Activated naive CD4-positive, alpha-beta T cell treated with Interleukin-2 at 50 U/mL for 16 hours (primary cell): Measurements from ENCODE around the gene HSPA6.
"Not testable (repeated sequence)": the region's sequence is repeated elsewhere in the genome, so short reads cannot be mapped to it uniquely, and the experiment has no call there.

ENCODE experiments used
- DNase-seq: peaks from one replicate; pipeline ENCODE4 v3.0.0-alpha.2; 2020

Gene HSPA6

DNA sequence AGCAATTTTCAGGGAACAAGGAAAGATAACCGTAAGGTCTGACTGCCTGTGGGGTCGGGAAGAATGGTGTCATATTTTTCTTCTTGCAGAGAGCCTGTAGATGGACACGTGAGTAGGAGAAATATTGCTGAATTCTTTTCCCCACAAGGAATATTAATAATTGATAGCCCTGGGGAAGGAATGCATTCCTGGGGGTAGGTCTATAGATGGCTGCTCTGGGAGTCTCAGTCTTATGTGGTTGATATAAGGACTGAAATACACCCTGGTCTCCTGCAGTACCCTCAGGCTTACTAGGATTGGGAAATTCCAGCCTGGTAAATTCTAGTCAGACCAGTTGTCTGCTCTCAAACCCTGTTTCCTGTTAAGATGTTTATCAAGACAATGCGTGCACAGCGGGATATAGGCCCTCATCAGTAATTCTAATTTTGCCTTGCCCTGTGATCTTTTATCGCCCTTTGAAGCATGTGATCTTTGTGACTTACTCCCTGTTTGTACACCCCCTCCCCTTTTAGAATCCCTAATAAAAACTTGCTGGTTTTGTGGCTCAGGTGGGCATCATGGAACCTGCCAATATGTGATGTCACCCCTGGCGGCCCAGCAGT, 12.8 kb downstream of the HSPA6 start:
- not testable (repeated sequence) for DNase-seq

DNA sequence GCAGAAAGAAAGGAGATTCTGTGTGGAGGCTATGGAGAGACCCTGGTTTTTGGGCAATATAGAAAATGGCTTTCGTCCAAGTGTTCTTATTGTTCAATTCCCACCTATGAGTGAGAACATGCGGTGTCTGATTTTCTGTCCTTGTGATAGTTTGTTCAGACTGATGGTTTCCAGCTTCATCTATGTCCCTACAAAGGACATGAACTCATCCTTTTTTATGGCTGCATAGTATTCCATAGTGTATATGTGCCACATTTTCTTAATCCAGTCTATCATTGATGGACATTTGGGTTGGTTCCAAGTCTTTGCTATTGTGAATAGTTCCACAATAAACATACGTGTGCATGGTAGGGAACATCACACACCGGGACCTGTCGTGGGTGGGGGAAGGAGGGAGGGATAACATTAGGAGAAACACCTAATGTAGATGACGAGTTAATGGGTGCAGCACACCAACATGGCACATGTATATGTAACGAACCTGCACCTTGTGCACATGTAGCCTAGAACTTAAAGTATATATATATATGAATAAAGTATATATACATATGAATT, 14.7 kb downstream of the HSPA6 start:
- not testable (repeated sequence) for DNase-seq

DNA sequence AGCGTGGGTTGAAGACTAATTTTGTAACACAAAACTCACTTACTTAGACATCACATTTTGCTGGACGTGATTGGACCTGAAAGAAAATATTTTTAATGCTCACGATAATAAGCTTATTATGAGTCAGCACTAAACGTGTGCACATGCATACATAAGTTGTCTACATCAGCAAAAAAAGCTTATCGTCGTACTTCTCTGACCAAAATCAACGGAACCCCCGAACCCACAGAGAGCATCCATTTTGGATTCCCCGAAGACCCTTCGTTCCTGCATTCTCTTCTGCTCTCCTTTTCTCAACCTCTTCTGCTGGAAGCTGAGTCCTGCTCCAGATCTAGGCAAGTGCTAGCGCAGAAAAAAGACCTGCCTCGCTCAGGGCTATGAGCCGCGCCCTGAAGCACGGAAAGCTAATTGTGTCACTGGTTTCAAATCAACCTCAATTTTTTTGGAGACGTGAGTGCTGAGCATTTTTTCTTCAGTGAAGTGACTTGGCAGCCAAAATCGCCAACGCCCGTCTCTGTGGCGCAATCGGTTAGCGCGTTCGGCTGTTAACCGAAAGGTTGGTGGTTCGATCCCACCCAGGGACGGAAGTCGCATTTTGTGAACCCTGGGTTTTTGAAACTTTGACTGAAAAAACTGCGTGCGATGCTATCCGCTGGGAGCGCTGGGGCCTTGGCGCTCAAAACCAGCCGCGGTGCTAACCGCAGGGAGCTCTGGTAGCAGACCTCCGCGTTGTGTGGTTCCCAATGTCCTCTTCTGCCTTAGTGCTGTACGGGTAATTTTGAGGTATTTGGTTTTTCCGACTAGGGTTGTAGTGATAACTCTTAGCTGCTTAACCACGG, 15.6 kb downstream of the HSPA6 start:
- DNase-seq, result peak; percentile 93

DNA sequence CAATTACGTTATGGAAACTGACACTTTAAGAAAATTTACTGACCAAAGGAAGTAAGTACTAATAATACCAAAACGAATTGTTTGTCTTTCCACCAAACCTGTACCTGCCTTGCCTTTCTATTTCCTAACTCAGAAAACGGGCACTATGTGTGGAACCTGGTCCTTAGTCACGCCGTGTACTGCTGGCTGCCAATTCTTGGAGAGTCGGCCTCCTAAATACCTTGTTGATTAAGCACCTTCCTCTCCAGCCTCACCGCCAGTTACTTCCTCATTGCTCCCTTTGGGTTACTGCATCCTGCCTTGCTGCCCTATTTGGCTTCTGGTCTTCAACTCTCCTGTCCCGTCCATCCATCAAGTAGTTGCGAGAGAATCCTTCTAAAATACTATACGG, 16.2 kb downstream of the HSPA6 start:
- peak; percentile 15 for DNase-seq

DNA sequence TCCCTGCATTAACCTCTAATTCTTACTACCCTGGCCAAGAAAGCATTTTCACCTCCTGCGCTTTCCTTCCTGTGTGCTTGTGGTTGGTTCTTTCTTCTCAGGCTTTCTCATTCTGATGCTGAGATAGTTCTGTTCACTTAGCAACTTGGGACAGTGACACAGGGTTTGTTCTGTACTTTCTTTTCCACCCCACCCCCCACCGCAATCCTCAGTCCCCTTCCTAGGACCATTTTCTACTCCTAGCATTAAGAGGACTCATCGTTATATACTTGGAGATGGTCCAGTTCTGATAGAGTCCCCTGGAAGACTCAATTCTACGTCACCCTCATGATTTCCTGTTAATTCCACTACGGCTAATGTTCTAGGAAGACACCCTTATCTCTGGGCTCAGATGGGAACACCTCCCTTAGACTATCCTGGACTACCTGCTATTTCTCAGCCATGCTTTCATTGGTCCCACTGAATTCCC, 17.8 kb downstream of the HSPA6 start:
- DNase-seq, result peak; percentile 68

DNA sequence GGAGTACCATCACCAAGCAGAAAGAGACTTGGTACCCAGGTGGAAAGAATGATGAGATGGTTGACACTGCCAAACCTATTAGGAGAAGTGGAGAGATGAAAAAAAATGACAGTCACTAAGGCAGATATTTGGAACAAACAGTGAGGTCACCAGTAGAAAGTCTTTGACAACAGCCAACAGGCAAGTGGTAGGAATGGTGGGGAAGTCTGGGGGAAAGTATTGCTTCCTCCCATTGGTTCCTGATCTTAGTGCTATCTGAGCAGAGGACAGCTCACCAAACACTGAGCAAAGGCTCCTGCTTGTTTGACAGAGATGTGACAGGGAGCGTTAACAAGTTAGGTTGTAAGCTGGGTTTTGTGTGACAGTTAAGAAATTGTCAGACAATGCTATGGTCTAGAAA, 18.8 kb downstream of the HSPA6 start:
- DNase-seq, result not testable (repeated sequence)

DNA sequence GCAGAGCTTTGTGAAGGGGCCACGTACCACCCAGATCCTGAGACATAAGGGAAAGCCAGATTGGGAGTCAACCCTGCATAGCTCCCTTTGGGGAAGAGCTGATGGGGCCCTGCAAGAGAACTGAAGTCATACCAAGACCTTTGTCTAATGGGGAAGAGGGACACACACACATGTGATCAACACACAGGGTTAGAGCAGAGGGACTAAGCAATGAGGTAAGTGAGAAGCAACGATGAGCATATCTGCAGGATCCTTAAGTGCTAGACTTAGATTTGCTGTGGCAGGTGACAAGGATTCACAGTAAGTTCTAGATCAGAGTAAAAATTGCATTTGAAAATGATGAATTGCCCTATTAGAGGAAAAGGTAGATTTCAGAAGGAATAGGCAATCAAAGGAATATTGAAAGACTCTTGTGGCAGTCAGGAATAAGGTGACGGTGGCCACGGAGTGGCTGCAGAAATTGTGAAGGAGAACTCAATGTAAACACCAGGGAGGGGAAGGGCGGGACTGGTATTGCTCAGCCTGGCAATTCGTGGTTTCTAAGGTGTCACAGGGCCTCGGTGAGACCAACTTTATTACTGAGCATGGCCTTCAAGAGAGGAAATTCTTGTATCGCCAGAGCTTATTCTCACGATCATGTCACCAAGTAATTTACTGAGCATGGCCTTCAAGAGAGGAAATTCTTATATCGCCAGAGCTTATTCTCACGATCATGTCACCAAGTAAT, 20.8 kb downstream of the HSPA6 start:
- not testable (repeated sequence) for DNase-seq

DNA sequence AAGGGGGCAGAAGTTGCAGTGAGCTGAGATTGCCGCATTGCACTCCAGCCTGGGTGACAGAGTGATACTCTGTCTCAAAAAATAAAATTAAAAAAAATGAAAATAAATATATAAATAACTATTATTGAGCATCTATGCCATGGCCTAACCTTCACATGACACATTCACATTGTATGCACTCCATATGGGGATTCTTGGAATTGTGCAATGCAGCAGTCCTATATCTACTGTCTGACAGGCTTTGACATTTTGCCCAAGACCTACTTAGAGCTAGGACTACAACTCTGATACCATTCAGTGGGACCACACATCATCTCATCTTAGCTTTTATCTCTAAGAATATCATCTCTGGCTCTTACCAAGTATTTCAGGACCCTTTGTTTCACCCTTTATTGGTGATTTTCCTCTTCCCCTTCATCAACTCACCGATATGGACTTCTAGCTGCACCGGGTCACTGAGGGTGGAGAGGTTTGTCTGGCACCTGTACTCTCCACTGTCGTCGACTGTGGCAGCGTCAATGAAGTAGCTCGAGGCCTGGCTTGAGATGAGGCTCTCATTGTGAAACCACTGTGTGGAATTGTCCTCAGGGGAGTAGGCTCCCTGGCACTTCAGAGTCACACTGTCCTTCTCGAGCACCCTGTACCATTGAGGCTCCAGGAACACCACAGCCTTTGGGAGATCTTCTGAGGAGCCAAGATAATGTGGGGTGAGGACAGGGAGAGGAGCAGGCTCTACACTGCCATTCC, 23.8 kb downstream of the HSPA6 start:
- not testable (repeated sequence) for DNase-seq

DNA sequence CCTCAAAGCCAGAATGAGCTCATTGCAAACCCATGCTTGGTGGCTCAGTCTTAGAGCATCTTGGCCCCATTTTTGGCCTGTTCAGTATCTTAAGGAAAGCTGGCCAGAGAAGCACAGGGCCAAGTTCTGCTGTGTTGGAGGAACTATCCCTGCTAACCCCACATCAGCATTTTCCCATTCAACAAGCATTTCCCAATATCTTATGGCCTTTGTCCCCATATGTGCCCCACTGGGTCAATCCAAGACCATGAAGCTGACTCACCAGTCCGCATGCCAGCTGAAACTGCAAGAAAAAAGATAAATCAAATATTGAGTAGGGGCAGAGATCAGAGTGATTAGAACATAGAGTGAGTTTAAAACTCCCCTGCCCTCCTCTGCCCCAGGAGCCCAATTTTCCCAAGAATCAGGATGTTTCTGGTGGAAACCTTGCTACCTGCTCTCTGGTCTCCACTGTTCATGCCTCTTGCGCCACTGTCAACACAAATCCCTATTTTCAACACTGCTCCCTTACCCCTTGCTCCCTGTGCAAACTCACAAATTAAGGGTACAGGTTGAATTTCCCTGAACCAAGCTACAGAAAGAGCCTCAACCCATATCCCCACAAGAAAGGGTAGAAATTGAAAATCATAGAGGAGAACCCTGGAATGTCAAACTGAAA, 24.5 kb downstream of the HSPA6 start:
- not testable (repeated sequence) for DNase-seq

DNA sequence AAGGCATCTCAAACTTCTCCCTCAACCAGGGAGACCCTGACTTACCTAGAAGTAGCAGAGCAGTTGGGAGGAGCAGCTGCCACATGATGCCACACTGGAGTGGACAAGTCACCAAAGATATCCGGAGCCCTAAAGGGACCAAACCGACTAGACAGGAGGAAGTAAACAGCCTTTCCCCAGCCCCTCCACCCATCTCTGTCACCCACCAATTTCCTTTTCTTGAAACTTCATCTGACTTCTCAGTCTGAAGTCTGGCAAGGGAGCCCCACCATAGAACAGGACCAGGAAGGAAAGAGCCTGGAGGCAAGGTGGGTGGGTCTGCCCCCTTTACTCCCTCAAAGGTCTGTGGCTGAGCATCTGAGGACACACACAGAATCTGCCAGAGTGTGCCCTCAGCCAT, 25.3 kb downstream of the HSPA6 start, which contains the start of gene FCGR3A:
TSS of gene FCGR3A (minus strand) at position 167 of the 400 bp plus-strand sequence. CDS start at position 85, 82 bp downstream.
- DNase-seq, result no peak

DNA sequence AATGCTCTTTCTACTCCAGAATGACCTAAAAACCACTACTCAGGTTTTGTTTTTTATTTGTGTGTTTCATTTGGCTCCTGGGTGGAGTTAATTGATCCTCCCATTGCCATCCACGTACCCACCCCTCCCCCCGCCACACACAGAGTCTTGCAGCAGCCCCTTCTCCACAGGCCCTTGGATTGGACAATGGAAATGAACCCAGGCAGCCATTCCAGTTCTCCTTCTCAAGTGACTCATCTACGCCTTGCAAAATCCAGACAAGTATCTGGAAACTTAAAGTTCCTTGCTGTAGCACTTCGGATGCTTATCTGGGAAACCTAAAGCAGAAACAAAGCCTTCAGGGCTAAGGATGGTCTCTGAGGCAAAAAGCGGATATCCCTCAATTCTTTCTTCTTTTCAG, 26.6 kb downstream of the HSPA6 start:
- DNase-seq, result not testable (repeated sequence)

DNA sequence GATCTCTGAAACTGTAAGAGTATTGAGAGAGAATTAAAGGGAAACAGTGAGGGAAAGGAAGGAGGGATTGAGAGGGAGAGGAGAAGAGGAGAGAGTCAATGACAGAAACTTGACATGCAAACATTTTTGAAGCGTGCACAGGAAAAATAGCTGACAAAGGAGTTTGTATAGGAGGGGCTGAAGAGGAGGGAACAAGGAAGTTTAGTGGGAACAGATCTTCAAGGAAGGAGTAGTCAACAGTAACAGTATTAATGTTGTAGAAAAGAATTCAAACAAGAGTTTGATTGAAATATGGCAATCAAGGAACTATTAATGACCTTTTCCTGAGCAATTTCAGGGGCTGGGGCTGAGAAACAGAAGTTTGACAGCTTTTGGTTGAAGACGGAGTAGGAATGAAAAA, 29.3 kb downstream of the HSPA6 start:
- DNase-seq, result not testable (repeated sequence)

DNA sequence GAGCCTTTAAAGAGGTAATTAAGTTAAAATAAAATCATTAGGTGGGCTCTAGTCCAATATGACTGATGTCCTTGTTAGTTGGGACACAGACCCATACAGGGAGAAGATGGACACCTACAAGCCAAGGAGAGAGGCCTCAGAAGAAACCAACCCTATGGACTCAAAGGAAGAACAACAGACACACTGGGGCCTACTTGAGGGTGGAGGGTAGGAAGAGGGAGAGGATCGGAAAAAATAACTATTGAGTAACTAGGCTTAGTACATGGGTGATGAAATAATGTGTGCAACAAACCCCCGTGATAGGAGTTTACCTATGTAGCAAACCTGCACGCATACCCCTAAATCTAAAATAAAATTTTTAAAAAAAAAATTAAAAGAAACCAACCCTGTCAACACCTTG, 30.0 kb downstream of the HSPA6 start:
- DNase-seq, result not testable (repeated sequence)

DNA sequence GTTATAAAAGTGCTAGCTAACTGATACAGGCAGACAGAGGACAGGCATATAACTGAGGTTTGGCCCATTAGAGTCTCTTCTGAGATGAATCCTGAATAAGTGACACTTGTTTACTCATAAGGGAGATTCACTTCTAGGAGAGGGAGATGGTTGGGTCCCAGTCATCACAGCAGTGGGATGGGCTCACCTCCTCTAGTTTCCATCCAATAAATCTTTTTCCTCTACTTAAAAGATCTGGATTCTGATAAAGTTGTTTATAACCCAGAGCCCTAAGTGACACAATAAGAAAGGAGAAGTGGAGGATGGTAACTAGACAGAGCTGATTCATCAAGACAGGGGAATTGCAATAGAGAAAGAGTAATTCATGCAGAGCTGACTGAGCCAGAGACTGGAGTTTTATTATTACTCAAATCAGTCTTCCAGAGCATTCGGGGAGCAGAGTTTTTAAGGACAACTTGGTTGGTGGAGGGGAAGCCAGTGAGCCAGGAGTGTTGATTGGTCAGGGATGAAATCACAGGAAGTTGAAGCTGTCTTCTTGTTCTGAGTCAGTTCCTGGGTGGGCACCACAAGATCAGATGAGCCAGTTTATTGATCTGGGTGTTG, 30.6 kb downstream of the HSPA6 start:
- not testable (repeated sequence) for DNase-seq

DNA sequence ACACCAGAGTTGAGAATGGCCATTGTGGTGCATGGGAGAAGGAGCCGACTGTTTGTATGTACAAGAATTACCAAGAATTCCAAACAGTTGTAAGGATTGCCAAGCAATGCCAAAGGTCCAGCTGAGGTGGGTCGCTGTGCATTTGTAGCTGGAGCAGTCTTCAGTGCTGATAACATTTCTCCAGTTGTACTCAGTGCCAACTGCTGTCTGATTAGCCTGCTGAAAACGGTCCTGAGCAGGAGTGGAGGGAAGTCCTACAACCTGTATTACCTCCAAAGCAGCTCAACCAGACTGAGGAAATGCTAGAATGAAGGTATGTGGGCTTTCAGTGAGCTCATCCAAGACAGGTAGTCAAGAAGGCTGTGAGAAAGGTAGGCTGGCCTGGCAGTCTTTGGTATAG, 31.8 kb downstream of the HSPA6 start:
- DNase-seq, result not testable (repeated sequence)

DNA sequence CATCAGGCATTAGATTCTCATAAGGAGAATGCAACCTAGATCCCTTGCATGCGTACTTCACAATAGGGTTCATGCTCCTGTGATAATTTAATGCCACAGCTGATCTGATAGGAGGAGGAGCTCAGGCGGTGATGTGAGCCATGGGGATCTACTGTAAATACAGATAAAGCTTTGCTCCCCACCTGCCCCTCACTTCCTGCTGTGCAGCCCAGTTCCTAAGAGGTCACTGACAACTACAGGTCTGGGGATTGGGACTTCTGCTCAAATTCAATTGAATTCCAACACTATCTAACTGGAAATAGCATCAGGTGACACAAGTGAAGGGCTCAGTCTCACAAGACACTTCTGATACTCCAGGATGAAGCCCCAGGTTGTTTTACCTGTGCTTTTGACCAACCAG, 32.6 kb downstream of the HSPA6 start:
- DNase-seq, result not testable (repeated sequence)

DNA sequence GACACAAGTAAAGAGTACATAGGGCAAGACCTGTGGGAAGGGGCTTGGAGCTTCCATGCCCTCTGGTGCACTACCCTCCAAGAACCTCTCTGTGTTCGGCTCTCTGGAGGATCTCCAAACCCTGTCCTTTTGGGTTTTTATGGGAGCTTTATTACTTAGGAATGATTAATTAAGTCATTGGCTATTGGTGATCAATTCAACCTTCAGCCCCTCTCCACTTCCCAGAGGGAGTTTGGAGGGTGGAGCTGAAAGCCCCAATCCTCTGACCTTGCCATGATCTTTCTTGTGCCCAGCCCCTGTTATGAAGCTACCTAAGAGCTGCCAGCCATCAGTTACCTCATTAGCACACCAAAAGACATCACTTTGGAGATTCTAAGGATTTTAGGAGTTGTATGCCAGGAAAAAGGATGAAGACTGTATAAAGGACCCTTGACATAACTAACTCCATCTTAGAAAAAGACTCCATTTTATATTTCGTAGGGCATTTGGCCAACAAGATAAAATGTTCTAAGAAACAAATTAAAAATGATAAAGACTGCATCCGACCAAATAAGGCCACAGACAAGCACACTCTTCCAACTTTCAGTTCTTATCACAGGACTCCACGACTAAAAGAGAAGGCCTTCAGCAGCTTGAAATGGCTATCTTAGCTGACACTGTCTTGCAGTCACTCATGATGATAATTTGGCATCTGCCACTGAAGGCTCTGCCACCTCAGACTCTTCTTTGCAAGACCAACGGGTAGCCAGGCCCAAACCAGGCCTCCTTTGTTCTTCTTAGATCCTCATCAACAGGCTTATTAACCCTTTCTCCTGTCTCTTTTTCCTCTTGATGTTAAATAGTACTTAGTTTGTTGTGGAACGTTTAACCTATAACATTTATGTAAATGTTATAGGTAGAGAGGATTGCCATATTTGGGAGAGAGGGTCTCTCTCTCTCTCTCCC, 33.4 kb downstream of the HSPA6 start:
- not testable (repeated sequence) for DNase-seq

DNA sequence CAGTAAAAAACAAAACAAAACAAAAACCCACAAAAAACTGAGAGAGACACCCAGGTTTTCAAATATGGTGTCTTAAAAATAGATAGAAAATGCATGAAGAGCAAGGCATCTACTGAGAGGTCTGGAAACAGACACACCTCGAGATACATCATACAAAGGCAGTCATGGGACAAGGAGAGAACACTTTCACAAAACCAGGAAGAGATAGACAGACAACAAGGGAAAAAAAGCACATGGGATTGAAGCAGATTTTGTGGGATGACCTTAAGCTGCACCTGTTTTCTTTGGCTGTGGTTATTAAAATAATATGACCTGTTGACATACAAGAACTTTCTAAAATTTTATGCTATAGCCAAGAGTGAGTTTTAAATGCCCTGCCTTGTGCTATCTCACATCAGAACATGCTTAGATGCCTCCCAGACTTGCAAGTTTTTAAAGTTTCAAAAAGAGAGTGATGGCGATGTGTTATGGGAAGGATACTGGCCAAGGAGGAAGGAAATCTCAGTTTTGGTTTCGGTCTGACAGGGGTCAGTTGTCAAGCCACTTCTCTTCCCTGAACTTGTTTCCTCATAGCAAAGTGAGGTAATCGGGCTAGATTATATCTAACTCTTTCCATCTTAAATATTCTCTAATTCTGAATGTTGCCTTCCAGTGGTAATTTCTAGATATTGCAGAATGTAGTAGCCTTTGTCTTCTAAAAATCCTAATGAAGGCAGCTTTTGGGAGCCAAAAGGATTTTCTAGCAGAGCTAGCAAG, 36.8 kb downstream of the HSPA6 start:
- DNase-seq, result not testable (repeated sequence)

DNA sequence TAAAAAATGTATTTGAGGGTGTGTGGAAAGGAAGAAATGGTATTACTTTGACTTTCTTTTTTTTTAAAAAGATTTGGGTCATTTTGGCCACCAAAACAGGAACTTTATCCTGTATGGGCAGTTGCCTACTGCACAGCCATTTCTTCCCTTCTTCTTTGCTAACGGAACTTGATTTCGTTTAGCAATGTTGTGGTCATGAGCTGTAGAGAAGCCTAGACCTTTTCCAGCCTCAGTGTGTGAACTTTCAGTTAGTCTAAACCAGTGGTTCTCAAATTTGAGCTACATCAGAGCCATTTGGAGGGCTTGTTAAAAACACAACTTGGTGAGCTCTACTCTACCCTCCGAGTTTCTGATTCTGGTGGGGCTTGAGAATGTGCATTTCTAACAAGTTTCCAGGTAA, 38.1 kb downstream of the HSPA6 start:
- not testable (repeated sequence) for DNase-seq
